Peyer's patch (tissue), 4 donors: ENCODE measurements around the gene MAP3K8.

ENCODE experiments used
- CTCF ChIP-seq, 6 experiments: fragments of 450-650 bp in 4 of 6; fragments of 200-600 bp in 2 of 6; sonication (generic) in 1 of 6; IDR thresholded peaks; one replicate each; pipeline ENCODE4 v1.5.1; 2017 to 2019; ENCODE audit warnings: antibody characterized with exemption in 6 of 6, mild to moderate bottlenecking in 3 of 6, moderate library complexity in 1 of 6
- POLR2A ChIP-seq, 2 donors: fragments of 450-650 bp; IDR thresholded peaks; one replicate each; pipeline ENCODE4 v1.5.1; 2017; ENCODE audit warnings: antibody characterized with exemption in 2 of 2, mild to moderate bottlenecking in 2 of 2, moderate library complexity in 2 of 2

GRCh38 chr10:30386801-30387588 is 47.0 kb upstream of the MAP3K8 start:
- TF ChIP-seq POLR2A (IDR thresholded peaks at IDR 0.05) (no peak), CTCF (IDR thresholded peaks at IDR 0.05) (no peak)
